Stimulated activated CD8-positive, alpha-beta memory T cell treated with anti-CD3 and anti-CD28 coated beads, Interleukin-12 subunit alpha, Interleukin-12 subunit beta, amount 100 ng/mL, for 24 hours (primary cell): Measurements from ENCODE around the gene BDNF.
"Not testable (repeated sequence)": the region's sequence is repeated elsewhere in the genome, so short reads cannot be mapped to it uniquely, and the experiment has no call there.

ENCODE experiments used
- DNase-seq: peaks from one replicate; pipeline ENCODE4 v3.0.0-alpha.2; 2020; ENCODE audit errors: extremely low read depth

Gene BDNF

GRCh38 chr11:27665508-27666101 lies 34.6 kb downstream of the BDNF start:
- DNase-seq: not testable (repeated sequence)

GRCh38 chr11:27663326-27663725 lies 36.9 kb downstream of the BDNF start:
- DNase-seq: no peak

- no peak for DNase-seq
Observed at GRCh38 chr11:27660171-27660570, 40.1 kb downstream of the BDNF start.

GRCh38 chr11:27658535-27659236 lies 41.6 kb downstream of the BDNF start:
- no peak for DNase-seq

GRCh38 chr11:27656806-27657483 lies 43.3 kb downstream of the BDNF start:
- DNase-seq: no peak

- no peak for DNase-seq
Observed at GRCh38 chr11:27656320-27656719, 43.9 kb downstream of the BDNF start.

GRCh38 chr11:27653990-27654758 lies 46.1 kb downstream of the BDNF start:
- no peak for DNase-seq

- no peak for DNase-seq
Observed at GRCh38 chr11:27651711-27652110, 48.5 kb downstream of the BDNF start.

GRCh38 chr11:27650988-27651387 lies 49.3 kb downstream of the BDNF start:
- no peak for DNase-seq

GRCh38 chr11:27649800-27650199 lies 50.5 kb downstream of the BDNF start:
- DNase-seq: no peak

- no peak for DNase-seq
Observed at GRCh38 chr11:27648840-27649239, 51.4 kb downstream of the BDNF start.

GRCh38 chr11:27646051-27646818 lies 54.0 kb downstream of the BDNF start:
- no peak for DNase-seq

GRCh38 chr11:27642954-27643353 lies 57.3 kb downstream of the BDNF start:
- no peak for DNase-seq

- no peak for DNase-seq
Observed at GRCh38 chr11:27640954-27641353, 59.3 kb downstream of the BDNF start.

- DNase-seq: no peak
Observed at GRCh38 chr11:27635567-27636037, 64.7 kb downstream of the BDNF start.

GRCh38 chr11:27634776-27635175 lies 65.5 kb downstream of the BDNF start:
- DNase-seq: not testable (repeated sequence)

GRCh38 chr11:27634282-27634681 lies 66.0 kb downstream of the BDNF start:
- DNase-seq: not testable (repeated sequence)

GRCh38 chr11:27629023-27629422 lies 71.2 kb downstream of the BDNF start:
- DNase-seq: not testable (repeated sequence)

- no peak for DNase-seq
Observed at GRCh38 chr11:27627979-27628378, 72.3 kb downstream of the BDNF start.

- DNase-seq: no peak
Observed at GRCh38 chr11:27626938-27627586, 73.2 kb downstream of the BDNF start.
